Measurements from ENCODE around the gene NPSR1.

The NPSR1 gene

DNA sequence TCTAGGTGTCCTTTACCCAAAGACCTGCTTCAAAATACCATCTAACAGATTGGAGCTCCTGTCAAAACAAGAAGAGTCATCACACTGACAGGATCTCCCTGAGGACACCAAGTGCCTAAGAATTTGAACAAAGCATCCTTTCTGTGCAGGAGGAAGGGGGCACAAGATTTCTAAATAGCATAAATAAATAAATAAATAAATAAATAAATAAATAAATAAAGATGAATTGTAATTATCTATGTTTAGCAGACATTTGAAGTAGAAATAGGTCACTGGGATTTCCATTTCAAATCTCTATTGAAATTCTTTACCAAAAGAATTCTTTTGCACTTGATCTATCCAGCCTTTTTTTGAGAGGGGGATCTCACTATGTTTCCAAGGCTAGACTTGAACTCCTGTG, 65.3 kb downstream of the NPSR1 start:
- no peak for DNase-seq (ENCODE audit: low read depth in 2 of 2)

DNA sequence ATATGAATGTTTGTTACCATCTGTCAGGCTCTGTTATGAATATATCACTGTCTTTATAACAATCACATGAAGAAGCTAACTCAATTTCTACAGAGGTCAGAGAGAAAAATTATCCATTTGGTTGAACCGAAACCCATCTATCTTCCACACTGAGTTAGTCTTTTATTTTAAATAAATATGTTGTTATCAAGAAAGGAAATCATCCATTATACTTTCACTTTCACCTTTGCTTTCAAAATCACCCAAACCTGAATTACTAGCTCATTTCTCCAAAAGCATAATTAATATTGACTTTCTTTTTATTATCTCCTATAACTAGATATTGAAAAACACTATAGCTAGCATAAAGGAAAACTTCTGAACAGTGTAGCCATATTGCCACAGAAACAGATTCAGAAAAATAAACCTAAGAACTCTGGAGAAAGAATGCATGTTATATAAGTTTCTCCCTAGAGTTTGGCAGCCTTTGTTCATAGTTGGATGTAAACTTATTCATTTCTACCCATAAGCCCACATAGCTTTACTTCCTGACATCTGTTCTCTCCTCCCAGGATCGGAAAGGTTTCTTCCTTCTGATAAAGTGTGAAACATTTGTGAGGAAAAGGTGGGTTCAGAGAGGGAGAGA, 66.0 kb downstream of the NPSR1 start:
- DNase-seq (ENCODE audit: low read depth in 2 of 2), result no peak

DNA sequence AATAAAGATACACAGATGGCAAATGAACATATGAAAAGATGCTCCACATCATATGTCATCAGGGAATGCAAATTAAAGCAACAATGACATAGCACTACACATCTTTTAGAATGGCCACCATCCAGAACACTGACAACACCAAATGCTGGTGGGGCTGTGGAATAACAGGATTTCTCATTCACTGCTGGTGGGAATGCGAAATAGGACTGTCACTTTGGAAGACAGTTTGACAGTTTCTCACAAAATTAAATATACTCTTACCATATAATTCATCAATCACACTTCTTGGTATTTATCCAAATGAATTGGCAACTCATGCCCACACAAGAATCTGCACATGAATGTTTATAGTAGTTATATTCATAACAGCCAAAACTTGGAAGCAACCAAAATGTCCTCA, 68.2 kb downstream of the NPSR1 start:
- DNase-seq (ENCODE audit: low read depth in 2 of 2), result no peak

DNA sequence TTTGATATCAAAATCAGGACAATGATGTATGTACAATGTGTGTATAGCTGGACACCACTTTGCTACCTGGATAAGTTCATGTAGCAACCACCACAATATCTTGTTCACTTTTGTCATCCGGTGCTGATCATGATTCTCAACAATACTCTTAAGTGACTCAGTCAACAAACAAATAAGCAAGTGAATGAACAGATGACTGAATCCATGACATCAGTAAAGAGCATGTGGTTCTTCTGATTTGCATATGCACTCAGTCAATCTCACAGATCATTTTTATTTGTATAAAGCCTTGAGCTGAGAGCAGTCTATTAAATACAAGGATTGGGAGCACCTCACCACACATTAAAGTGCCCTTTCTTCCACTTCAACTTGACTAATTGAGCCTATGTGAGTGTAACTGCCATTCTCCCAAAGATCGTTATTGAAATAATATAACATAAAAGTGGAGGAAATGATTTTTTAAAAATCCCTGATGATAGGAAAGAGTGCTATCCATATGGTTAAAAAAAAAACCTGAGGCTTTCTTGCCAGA, 69.5 kb downstream of the NPSR1 start:
- no peak for DNase-seq (ENCODE audit: low read depth in 2 of 2)

DNA sequence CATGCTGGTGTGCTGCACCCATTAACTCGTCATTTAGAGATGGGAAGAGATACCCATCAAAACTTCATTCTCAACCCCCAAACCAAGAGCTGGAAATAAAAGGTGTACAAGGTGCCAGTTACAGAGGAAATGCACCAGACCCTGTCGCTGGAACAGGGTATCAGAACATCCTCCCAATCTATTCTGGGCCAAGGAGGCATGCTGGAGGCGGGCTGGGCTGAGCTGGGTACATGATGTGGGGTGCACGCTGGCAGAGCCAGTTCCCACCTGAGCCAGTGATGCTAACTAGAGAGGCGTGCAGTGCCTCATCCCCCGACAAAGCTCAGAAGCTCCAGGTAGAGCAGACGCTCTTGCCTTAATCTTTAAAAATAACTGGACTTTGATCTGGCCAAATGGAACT, 70.1 kb downstream of the NPSR1 start:
- no peak for DNase-seq (ENCODE audit: low read depth in 2 of 2)

DNA sequence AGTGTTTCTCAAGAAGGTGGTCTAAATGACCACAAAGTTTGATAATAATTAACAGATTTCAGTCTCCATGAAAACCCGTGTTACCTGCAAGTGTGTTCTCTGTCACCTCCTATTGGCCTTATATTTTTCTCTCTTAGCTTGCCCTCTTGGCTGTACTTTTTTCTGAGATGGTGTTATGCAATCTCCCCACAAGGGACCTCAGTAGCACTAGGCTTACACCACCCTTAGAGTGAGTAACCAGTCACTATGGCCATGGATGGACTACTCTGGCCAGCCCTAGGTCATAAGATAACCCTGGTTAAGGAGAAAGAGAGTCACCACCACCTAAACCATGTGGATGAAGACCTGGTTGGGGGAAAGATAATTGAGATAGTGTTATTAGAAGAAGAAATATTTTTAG, 76.8 kb downstream of the NPSR1 start:
- no peak for DNase-seq (ENCODE audit: low read depth in 2 of 2)

DNA sequence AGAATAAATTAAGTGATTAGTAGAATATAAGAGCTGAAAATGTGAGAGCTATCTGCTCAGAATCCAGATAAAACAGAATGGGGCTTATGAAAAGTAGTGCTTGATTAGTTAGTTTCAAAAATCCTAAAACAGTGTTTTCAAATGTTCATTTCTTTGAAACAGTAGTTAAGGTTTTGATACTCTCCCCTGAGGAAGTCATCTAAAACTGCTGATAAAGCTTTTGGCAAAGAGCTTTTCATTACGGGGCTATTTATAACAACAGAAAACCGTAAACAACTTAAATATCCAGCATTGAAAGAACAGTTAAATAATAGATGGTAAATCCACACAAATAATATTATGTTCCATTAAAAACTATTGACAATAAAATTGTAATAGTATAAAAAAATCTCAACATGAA, 77.5 kb downstream of the NPSR1 start:
- DNase-seq (ENCODE audit: low read depth in 2 of 2), result no peak

DNA sequence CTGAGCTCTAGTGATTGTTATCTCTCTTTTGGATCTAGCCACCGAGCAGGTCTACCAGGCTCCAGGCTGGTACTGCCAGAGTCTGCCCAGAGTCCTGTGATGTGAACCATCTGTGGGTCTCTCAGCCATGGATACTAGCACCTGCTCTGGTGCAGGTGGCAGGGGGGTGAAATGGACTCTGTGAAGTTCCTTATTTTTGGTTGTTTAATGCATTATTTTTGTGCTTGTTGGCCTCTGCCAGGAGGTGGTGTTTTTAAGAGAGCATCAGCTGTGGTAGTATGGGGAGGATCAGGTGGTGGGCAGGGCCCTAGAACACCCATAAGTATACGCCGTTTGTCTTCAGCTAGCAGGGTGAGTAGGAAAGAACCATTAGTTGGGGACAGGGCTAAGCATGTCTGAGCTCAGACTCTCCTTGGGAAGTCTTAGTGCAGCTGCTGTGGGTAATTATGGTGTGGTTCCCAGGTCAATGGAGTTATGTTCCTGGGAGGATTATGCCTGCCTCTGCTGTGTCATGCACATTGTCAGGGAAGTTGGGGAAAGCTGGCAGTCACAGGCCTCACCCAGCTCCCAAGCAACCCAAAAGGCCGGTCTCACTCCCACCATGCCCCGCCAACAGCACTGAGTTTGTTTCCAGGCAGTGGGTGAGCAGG, 81.8 kb downstream of the NPSR1 start:
- DNase-seq (ENCODE audit: low read depth in 2 of 2), result no peak

DNA sequence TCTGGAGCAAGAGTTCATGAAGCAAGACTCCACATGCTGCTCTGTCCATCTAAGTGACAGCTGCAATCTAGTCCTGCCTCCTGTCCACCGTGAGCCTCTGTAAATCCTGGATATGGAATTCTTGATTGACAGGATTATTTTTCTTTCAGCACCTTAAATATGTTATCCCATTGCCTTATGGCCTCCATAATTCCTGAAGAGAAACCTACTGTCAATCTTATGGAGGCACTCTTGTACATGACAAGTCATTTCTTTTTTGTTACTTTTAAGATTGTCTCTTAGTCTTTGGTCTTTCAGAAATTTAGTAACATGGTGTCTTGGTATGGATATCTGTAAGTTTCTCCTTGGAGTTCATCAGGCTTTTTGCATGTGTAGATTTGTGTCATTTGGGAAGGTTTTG, 82.8 kb downstream of the NPSR1 start:
- DNase-seq (ENCODE audit: low read depth in 2 of 2), result no peak

DNA sequence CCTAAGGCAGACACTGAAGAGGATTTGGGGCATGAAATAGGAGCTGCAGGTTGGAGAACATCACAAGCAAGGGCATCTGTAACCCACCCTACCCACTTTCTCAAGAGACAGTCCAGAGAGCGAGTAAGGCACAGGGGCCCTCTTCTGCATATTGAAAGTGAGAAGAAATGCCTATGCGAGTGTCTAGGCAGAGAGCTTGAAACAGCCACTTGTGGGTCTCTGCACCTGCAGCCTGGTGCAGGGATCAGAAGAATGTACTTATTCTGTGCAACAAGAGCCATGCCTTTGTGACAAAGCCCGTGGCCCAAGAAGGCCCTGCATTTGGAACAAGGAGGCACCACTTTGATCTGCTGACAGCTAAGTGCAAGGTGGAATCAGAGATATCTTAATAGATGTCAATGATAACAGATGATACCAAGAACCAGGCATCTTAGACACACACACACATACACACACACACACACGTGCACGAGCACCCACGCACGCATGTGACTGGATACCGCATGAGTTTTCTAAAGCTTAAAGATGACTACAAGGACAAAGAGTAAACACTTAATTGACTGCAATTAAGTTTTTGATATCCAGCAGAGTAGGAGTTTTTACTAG, 89.3 kb downstream of the NPSR1 start:
- no peak for DNase-seq (ENCODE audit: low read depth in 2 of 2)

DNA sequence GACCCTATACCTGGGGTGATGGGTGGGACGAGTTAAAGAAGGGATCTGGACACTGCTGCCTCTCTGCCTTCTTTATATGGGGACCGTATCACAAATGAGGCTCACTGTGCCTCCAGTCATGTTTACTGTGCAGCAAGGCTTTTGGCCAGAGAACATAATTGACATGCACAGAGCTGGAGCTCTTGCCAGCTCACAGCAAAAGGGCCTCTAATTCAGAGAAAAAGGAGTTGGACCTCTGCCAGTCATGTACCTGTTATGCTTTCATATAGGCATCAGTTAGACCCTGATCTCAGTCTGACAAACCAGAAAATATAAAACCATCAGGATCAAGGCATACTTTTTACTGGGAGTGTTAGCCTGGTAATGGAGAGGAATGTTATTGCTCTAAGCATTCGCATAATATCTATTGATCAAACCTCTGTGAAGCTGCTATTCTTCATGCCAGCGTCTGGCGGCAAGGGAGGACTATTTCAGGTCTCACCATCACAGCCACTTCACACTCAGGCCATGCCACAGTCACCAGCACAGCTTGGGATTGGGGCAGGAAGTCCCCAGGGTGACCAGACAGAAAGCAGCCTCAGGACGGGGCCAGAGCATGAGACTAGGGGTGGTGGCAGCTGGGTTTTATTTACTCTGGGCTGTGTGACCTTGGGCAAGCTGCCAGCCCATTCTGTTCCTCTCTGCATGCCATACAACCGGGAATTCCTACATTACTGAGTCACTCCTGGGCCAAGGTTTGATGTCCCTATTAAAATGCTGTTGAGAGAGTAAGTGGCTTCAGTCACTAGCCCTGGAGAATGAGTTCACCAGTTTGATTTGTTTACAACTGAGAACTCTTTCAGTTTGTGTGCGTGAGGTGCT, 90.1 kb downstream of the NPSR1 start:
- no peak for DNase-seq (ENCODE audit: low read depth in 2 of 2)

DNA sequence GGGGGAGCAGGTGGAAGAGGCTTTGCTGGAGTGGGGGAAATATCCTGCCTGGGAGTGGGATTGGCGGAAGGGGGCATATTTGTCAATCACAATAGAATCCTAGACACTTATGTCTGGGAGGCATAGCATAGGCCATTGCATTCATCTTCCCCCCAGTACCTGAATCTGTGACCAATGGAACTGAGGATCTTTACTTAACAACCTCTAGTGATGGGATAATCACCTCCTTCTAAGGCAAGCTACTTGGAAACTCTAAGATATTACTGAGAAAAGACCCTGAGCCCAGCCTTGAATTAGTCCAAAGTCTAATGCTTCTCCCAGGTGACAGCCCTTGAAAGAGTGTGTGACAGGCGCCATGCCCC, 90.7 kb downstream of the NPSR1 start:
- no peak for DNase-seq (ENCODE audit: low read depth in 2 of 2)

DNA sequence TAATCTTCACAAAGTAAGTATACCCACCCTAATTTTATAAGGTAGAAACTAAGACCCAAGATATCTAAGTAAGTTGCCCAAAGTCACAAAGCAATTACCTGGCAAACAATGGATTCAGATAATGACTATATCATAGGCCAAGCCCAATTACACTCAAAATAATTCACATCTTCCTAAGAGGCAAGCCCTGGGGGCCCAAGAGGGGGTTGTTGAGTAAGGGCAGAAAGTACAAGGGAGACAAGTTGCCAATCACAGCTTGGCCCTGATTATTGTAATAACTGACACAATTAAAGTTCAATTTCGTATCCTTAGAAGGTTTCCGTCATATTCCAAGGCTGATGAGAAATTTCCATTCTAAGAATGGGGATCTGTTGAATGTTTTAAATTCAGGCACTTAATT, 91.4 kb downstream of the NPSR1 start:
- no peak for DNase-seq (ENCODE audit: low read depth in 2 of 2)

DNA sequence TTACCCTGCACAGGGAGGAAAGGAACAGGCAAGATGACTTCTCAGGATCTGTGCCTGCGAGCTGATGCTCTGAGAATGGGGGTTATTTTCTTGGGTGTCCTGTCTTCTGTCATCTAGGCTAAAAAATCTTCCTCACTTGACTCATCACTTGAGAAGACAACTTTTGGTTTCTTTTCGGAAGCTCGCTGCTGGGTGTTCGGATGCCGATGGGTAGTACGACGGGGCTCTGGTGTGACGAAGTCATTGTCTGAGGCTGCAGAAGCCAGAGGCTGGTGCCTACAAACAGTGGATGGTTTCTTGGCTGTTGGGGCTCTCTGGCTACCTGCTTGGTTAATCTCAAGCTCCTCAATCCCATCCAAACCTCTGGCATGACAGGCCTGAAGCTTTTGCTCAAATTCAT, 92.2 kb downstream of the NPSR1 start:
- DNase-seq (ENCODE audit: low read depth in 2 of 2), result no peak

DNA sequence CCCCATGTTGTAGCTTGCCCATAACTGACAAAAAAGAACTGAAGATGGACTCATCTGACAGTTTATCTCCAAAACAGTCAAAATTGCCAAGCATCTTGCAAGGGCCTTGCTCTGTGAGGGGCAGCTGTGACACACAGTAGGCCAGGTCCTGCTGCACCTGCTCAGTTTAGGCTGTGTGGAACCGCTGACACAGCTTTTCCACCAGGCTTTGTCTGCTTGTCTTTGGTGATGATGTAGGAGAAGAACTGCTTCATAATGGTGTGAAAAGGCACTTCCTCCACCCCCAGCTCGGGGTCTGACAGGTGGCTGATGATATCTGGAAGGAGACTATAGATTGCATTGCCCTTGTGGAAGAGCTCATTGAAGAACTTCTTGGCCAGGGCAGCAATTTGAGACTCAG, 92.6 kb downstream of the NPSR1 start:
- DNase-seq (ENCODE audit: low read depth in 2 of 2), result no peak

DNA sequence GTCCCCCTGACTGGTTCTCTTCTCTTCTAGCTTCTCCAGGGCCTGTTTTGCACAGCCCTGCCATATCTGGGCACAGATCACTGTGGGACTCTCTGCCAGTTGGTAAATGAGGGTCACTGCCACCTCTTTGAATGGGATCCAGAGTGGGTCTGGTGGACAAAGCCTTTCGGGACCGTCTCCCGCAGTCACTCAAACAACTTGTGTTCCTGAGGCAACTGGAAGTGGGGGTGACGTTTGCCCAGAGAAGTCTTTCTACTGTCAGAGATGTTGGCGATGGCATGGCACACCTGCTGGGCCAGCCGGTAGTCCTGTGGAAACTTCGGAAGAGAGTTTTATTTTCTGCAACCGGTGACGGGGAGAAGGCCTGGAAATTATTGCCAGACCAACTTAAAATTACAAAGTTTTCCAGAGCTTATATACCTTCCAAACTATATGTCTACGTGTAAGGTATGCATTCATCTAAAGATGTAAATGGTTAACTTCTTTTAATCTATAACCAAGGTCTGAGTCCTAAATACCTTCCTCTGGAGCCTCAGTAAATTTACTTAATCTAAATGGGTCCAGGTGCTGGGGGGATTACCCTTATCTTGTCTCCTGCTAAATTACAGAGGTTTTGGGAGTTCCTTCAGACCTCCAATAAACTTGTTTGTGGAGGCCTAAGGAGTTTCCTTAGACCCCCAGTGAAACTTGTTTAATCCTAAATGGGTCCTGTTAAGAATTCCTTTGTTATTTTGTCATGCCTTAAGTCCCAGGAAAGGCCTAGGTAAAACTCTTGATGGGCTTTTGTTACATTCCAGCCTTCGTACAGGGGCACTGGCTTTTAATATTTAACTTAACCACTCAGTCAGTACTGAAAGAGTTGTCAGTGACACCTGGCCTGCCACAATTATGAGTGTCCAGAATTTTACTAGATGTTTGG, 94.0 kb downstream of the NPSR1 start:
- no peak for DNase-seq (ENCODE audit: low read depth in 2 of 2)

DNA sequence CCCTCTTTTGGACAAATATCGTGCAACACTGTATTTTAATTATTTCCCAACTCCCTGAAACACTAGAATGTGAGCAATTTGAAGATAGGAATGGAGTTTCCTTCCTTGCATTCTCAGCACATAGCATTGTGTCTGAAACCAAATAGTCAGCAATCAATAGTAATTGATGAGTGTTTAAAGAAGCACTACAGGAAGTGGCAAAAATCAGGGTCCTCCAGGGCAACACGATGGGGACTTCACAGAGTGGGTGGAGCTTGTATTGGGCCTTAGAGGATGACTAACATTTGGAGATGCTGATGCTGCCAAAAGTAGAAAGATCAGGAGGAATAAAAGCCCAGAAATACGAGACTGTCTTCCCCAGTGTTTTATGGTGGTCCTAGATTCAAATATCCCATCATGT, 94.9 kb downstream of the NPSR1 start:
- no peak for DNase-seq (ENCODE audit: low read depth in 2 of 2)

DNA sequence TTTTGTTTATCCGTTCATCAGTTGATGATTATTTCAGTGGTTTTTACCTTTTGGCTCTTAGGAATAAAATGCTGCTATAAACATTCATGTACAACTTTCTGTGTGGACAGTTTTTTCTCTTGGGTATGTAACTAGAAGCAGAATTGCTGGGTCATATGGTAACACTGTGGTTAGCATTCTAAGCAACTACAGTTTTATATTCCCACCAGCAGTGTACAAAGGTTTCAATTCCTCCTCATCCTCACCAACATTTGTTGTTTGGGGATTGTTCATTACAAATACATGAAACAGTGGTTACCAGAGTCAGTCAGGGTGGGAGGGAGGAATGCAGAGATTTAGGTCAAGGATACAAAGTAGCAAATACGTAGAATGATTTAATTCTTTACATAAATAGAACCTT, 97.0 kb downstream of the NPSR1 start:
- no peak for DNase-seq (ENCODE audit: low read depth in 2 of 2)

DNA sequence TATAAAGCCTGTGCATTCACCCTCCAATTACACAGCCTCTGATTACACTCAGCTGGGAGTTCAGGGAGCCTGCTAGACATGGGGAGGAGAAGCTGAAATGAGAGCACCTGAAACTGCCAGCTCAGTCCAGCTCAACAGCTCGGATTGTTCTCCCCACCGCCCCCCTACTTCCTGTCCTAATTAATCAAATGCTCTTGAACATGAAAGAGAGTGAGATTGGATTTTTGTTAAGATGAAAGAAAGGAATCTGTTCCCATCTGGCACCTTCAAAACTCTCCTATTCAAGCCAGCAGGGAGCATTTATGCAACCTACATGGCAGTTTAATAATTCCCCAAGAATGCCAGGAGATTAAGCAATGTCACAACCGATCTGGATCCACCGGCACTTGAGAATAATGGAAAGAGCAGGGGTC, 98.0 kb downstream of the NPSR1 start:
- DNase-seq (ENCODE audit: low read depth in 2 of 2), result no peak

DNA sequence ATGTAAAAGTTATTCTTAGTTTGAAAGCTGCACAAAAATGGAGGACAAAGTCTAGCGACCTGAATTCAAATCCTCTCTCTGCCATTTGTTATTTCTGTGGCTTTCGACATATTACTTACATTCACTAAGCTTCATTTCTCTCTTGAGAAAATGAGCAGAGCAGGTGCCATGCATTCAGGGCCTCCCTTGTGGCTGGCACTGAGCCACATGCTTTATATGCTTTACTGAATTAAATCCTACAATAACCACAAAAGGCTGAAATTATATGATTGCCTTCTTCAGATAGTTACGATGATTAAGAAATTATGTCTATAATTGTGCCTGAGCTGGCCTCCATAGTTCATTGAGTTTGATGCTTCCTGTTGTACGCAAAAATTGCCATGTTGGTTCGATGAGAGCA, 98.7 kb downstream of the NPSR1 start:
- no peak for DNase-seq (ENCODE audit: low read depth in 2 of 2)

DNA sequence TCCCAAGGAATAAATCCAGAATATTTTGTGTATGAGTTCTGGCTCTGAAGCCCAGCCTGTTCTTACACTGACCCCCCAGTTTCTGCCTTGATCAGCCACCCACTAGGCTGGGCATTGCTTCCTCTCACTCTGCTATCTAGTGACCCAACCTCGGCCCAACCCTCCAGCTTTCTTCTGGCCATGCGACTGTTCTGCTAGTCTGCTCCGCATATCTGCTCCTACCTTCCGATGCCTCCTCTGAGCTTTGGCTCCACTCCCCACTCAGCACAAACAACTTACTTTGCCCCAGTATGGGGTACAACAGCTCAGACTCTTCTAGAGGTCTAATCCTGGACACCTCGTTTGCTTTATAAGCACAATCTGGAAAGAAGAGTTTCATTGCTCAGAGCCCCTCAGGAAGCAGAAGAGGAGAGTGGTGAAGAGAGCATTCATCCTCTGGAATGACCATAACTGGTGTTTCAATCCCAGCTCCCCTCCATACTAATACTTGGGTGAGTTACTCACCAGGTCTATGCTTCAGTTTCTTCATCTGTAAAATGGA, 99.6 kb downstream of the NPSR1 start:
- DNase-seq (ENCODE audit: low read depth in 2 of 2), result no peak

Data from stimulated activated CD8-positive, alpha-beta memory T cell treated with anti-CD3 and anti-CD28 coated beads, Interleukin-7, amount 100 ng/mL, for 4 hours (primary cell).